Cardiac fibroblast (primary cell): ENCODE results near the gene PER3.

ENCODE experiments used
- DNase-seq, 2 donors: peaks; one replicate each; pipeline versions ENCODE4 v3.0.0 to v3.0.0-alpha.2; 2010; ENCODE audit warnings: low read depth in 2 of 2
- H3K4me3 ChIP-seq, 2 donors: replicated peaks in 1 of 2; 1 replicate in 1 of 2; 2 replicates in 1 of 2; pipeline ENCODE4 v1.5.1; 2011; ENCODE audit warnings: low read depth in 2 of 2, low read length in 2 of 2, mild to moderate bottlenecking in 2 of 2, moderate library complexity in 1 of 2
- CTCF ChIP-seq: IDR thresholded peaks from one replicate; pipeline ENCODE4 v1.5.1; 2011; ENCODE audit warnings: low read depth, mild to moderate bottlenecking, low read length, inconsistent platforms

The PER3 gene

GRCh38 chr1:7761103-7761502 is 23.0 kb upstream of the PER3 start:
- no peak overlapping the region for H3K4me3 ChIP-seq
- no peak for TF ChIP-seq CTCF
- DNase-seq, result no peak

DNA sequence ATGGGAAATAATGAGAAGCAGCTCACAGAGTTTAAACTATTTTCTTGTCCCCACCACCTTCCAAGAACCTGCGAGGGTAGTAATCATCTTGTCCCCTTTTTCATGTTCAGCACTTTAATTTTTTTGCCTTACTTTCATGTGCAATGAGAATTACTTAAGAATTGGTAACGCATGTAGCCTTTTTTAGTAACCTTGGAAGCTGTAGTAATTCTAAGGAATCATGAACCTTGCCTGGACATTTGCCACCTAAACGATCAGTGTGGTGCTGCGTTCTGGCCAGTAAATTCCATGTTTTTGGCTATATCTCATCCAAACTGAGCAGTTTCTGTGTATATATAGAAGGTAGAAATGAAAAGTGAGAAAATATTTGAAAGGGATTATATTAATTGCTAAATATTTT is 16.9 kb upstream of the PER3 start:
- DNase-seq, result no peak
- H3K4me3 ChIP-seq, result no peak overlapping the region
- no peak for TF ChIP-seq CTCF

DNA sequence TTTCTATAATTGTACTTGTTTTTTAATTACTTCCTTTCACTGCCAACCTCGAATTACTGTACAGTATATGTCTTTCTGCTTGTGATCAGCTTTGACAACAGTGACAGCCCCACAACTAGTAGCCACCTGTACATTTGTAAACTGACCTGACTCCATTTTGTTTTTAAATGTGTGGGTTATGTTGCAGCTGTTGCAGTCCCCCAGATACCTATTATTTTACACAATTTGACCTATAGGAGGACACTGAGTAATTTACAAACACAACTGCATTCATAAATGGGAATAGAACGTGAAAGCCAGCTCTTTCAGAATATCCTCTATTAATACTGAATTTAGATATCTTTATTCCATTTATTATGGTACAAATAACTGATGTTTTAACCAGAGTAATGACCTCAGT is 15.5 kb upstream of the PER3 start:
- no peak overlapping the region for H3K4me3 ChIP-seq
- no peak for TF ChIP-seq CTCF
- no peak for DNase-seq

DNA sequence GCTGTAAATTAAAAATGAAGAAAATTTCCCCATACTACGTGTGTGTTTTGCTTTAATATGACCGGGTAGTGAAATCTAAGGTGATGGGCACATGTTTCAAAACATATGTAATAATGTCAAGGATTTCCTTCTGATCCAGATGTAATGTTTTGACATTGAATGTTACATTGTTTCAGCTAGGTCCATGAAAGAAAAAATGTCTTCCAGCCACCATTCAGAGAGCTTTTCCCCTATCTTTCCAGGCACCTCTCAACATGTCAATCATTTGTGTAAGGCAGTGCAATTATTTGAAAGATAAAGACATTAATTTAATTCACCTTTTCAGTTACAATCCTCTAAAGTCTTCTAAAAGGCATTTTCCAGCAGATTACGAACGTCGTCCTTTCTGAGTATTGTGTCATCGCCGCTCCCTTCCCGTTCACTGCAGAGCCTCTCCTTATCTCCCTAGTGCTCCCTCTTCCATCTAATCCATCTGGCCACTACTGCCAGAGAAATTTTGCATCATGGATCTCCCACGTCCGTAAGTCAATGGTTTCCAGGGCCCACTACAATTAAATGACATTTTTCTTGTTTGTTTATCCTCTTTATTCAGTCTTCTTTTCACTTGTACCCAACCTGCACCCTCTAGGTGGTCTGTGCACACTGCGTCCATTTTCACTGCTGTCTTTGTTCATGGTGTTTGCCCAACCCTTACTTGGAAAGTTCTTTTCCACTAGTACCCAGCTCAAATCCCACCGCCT is 14.2 kb upstream of the PER3 start:
- H3K4me3 ChIP-seq, result no peak overlapping the region
- DNase-seq, result no peak
- no peak for TF ChIP-seq CTCF

DNA sequence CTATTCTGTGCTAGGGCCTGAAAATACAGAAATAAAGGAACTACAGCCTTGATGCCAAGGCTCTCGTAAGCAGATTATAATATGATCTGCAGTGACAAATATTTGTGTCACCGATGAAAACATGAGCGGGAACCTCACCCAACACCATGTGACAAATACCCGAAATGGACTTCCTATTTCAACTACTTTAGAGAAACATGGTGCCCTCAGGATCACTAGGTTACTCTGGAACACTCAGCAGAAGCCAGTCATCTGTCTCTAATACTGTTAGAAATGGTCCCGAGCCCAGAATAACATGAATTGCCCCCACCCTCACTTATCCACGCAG is 13.5 kb upstream of the PER3 start:
- no peak for TF ChIP-seq CTCF
- peak overlapping the region; percentile 80 to 92 for H3K4me3 ChIP-seq
- no peak for DNase-seq

DNA sequence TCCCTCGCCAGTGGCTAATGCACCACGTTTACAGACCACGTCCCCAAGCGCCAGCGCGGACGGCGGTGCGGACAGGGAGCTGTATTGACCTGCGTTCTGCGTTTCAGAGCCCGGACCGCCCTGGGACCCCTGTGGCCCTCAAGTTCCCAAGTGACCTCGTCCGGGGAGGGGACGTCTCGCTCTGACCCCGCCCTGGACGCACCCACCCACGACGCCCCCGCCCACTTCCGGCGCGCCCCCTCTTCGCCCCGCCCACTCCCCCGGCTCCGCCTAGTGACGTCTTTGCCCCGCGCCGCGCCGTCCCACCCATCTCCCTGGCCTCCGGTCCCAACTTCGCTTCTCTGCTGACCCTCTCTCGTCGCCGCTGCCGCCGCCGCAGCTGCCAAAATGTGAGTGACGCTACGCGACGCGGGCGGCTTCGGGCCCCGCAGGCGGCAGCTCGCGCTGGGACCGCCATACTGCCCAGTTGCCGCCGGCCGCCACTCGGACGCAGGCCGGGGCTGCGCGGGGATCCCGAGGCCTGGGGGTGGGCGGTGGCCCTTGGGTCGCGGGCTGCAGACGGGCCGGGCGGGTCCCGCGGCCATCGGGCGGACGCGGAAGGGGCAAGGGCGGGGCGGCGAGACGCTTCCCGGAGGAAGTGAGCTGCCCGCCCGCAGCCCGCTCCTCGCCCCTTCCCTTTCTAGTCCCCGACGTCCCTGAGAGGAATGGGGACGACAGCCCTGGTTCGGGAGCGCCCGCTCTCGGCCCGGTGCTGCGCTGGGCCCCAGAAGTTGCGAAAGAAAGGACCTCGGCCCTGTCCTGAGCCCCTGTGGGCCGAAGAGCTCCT is 12.9 kb upstream of the PER3 start, which contains the start of gene VAMP3:
Gene VAMP3, plus strand, starts transcription at position 300 of the 826 bp plus-strand sequence. Its CDS starts 88 bp downstream, at position 388.
- peak; percentile 80 to 86 for DNase-seq
- TF ChIP-seq CTCF, result no peak

More for the DNA sequence above, 12.9 kb upstream of the PER3 start, which contains the start of gene VAMP3:
- peak within 1 kb of the TSS; percentile 80 to 92 for H3K4me3 ChIP-seq
